Measurements from ENCODE around the gene VDR.

DNA sequence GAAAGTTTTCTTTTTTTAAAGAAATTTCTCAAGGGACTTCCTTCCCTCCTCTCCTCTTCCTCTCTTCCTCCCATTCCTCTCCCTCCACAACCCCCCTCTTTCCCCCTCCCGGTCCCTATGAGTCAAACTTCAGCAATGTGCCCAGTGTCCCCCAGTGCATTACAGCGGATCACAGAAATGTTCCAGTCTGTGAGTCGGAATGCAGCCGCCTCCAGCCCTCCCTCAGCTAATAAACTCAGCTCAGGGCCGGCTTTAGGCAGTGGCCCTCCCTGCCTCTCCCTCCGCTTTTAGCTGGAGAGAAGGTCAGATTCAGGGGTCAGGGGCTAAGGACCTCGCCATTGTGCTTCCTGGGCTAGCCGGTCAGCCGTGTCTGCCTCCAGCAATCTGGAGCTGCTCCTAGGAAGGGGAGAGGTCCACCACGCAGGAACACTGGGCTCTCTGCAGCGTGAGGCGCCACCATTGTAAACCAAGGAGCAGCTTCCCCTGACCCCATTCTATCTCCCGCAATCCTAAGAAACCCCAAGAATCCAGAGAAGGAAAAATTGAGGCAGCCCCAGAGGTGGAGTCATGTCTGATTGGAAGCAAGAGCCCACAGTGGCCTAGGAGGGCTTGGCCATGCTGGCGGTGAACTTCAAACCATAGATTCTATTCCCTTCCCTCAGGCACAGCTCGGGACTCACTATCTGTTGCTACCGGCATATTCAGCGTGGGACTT, 84.0 kb downstream of the VDR start:
- TF ChIP-seq, protein P1, sequence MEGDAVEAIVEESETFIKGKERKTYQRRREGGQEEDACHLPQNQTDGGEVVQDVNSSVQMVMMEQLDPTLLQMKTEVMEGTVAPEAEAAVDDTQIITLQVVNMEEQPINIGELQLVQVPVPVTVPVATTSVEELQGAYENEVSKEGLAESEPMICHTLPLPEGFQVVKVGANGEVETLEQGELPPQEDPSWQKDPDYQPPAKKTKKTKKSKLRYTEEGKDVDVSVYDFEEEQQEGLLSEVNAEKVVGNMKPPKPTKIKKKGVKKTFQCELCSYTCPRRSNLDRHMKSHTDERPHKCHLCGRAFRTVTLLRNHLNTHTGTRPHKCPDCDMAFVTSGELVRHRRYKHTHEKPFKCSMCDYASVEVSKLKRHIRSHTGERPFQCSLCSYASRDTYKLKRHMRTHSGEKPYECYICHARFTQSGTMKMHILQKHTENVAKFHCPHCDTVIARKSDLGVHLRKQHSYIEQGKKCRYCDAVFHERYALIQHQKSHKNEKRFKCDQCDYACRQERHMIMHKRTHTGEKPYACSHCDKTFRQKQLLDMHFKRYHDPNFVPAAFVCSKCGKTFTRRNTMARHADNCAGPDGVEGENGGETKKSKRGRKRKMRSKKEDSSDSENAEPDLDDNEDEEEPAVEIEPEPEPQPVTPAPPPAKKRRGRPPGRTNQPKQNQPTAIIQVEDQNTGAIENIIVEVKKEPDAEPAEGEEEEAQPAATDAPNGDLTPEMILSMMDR (IDR thresholded peaks at IDR 0.05): no peak
- peak in 1 of 2 donors; percentile 32 for TF ChIP-seq POLR2A (IDR thresholded peaks at IDR 0.05)
